ENCODE data around the gene TBX6. TPM values are rescaled to one million over a fixed set of nuclear protein-coding genes. Genes with fewer than 3 reads are reported as not detected.

The TBX6 gene
- total and polyA plus RNA-seq, 2 of the 4 experiments (the other 2 are of a cell fraction), result 0.10 TPM; not detected in 1

DNA sequence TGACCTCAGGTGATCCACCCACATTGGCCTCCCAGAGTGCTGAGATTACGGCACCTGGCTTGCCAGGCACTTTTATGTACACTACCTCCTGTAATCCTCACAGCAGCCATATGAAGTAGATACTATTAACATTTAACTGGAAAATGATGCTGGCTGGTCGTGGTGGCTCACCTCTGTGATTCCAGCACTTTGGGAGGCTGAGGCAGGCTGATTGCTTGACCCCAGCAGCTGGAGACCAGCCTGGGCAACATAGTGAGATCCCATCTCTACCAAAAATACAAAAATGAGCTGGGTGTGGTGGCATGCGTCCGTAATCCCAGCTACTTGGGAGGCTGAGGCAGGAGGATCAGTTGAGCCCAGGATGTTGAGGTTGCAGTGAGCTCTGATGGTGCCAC is 33.3 kb upstream of the TBX6 start:
- in situ Hi-C loops (cut with MboI; ENCODE audit: low sequenced_read_pairs) (no loop called here), dilution Hi-C loops (cut with HindIII; ENCODE audit: low sequenced_read_pairs, unreplicated experiment) (no loop called here), intact Hi-C loops (cut with micrococcal nuclease) (no loop called here)
- BruUV-seq (replicated peaks), result no TSS peak
- Histone ChIP-seq H3K4ac (ENCODE audit: low read depth, low read length) (no peak overlapping the region), H3K14ac (replicated peaks; ENCODE audit: low read depth, low read length) (no peak overlapping the region), H4K8ac (ENCODE audit: low read depth in 2 of 2, low read length in 2 of 2) (no peak overlapping the region), H3K4me2 (ENCODE audit: low read depth, low read length) (no peak overlapping the region), H3K79me1 (ENCODE audit: low read depth in 1 of 2, low read length in 2 of 2) (peaks cover 0 to 18% of the 10 kb centered on the region in 2 experiments; a peak in 2 of 4 replicates), H4K20me1 (ENCODE audit: insufficient read depth, low read length) (no peaks in the 10 kb centered on the region), H3K36me3 (ENCODE audit: control insufficient read depth, insufficient read depth, low read length) (peaks cover 7% of the 10 kb centered on the region), H3K18ac (ENCODE audit: low read depth, low read length) (no peak overlapping the region), H4K5ac (ENCODE audit: low read depth, low read length) (no peak overlapping the region), H2BK120ac (ENCODE audit: low read depth, low read length) (no peak overlapping the region), H2BK5ac (ENCODE audit: low read depth, low read length, poor library complexity, severe bottlenecking) (no peak overlapping the region), H3K9ac (ENCODE audit: low read depth, low read length) (no peak overlapping the region), H2BK15ac (ENCODE audit: low read depth, low read length) (no peak overlapping the region), H2BK20ac (ENCODE audit: low read depth, low read length) (0 out of 2 replicates have a peak overlapping the region, but pooled peaks have one; percentile 20), H3K27me3 (ENCODE audit: control insufficient read depth, insufficient read depth, low read length) (no peaks in the 10 kb centered on the region), H4K91ac (ENCODE audit: insufficient read depth, low read depth, low read length) (no peak overlapping the region), H3K4me3 (ENCODE audit: insufficient read depth, low read depth, low read length) (no peak overlapping the region), H3K9me3 (ENCODE audit: control insufficient read depth, insufficient read depth, low read length) (no peaks in the 10 kb centered on the region), H2AFZ (replicated peaks; ENCODE audit: low read length, poor library complexity) (no peak overlapping the region), H3K4me1 (ENCODE audit: control insufficient read depth, insufficient read depth, low read length) (peaks cover 12% of the 10 kb centered on the region), H2AK9ac (replicated peaks; ENCODE audit: low read depth, low read length, poor library complexity) (no peak overlapping the region), H3K9me1 (ENCODE audit: insufficient read depth, low read length) (peaks cover 2% of the 10 kb centered on the region; the same call in 1 of the 2 replicates), H2AK5ac (ENCODE audit: low read depth, low read length) (peak overlapping the region; percentile 44; the same call in 1 of the 2 replicates), H3K23ac (ENCODE audit: low read depth, low read length) (no peak overlapping the region), H3K56ac (ENCODE audit: extremely low read depth, insufficient read depth, low read length) (no peak overlapping the region), H3K27ac (ENCODE audit: insufficient read depth, low read length) (no peak overlapping the region)
- no peak for TF ChIP-seq RCOR1 (IDR thresholded peaks at IDR 0.05; ENCODE audit: insufficient replicate concordance, low read length)
- no peak for TF ChIP-seq CEBPB (IDR thresholded peaks at IDR 0.05; ENCODE audit: low read depth, low read length)
- no peak for TF ChIP-seq BHLHE40 (IDR thresholded peaks at IDR 0.05; ENCODE audit: low read depth, low read length)
- TF ChIP-seq NFE2L2 (IDR thresholded peaks at IDR 0.05; ENCODE audit: low read depth, low read length), result no peak
- ChIA-PET CTCF (interaction anchor here (1.4 kb wide), 1 partner anchor 51 kb away, joined by 3 read pairs; no protein-coding TSS in a partner anchor), POLR2A (ENCODE audit: unreplicated experiment) (no interaction called here)
- no CpG with 5 or more reads among the region's 4 CpGs for WGBS, 2 experiments (ENCODE audit: extremely low coverage in 2 of 2, insufficient read length in 1 of 2)
- no peak for DNase-seq
- no peak for ATAC-seq (ENCODE audit: low read depth)
